Choroid plexus epithelial cell (primary cell): ENCODE data around the gene PTRHD1.

ENCODE experiments used
- DNase-seq: peaks from one replicate; pipeline ENCODE4 v3.0.0-alpha.2; 2010; ENCODE audit warnings: low read depth
- H3K4me3 ChIP-seq: 2 replicates; pipeline ENCODE4 v1.5.1; 2011; ENCODE audit warnings: low read depth, mild to moderate bottlenecking, control low read depth, low read length, moderate library complexity
- CTCF ChIP-seq: conservative IDR thresholded peaks from 2 replicates; pipeline ENCODE4 v1.5.1; 2011; ENCODE audit warnings: low read depth, mild to moderate bottlenecking, control low read depth, inconsistent platforms, low read length, moderate library complexity

The PTRHD1 gene

DNA sequence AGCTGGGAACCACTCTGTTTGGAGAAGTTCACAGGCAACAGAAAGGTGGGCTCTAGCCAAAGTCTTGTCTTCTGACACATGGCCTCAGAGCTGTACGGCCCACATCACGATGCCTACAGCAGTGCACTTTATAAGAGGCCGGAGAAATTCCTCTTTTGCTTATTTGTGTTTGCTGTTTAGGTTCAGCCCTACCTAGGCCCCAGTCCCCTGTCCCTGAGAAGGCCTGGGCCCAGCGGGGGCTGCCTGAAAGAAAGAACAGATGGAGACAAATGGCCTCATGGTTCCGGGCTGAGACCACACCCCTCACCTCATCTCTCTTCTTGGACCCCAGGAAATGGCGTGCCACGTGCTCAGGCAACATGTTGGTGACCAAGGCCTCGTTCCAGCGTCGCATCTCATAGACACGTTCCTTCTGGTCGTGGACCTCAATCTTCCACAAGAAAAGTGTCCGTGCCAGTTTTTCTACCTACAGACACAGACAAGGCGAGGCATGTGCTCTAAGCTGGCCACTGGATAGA lies 30.9 kb upstream of the PTRHD1 start:
- DNase-seq: no peak
- no peak for TF ChIP-seq CTCF
- no peak overlapping the region for H3K4me3 ChIP-seq

DNA sequence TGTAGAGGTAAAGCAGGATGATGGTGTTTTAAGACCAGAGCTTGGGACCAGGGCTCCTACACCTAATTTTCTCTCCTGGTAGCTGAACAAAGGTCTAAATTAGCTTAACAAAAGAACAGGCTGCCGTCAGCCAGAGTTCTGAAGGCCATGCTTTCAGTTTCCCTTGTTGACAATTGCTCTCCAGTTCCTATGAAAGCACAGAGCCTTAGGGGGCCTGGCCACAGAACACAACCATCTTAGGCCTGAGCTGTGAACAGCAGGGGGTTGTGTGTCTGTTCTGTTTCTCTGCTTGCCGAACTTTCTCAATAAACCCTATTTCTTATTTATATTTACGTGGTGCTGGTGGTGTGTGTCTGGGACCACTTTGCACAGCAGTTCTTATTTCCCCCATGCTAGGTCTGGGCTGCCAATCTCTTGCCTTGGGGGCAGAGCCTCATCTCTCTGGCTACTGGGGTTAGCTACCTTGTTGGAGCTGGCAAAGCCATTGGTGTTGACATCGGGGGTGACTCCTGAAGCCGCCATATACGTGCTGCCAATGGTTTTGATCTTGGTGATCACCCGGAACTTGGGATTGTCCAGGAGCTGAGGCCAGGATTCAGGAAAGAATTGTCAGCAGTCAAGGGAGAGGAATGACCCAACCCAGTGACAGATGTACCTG lies 29.0 kb upstream of the PTRHD1 start:
- DNase-seq: peak; percentile 93
- TF ChIP-seq CTCF: no peak
- H3K4me3 ChIP-seq: no peak overlapping the region

- no peak for DNase-seq
- no peak for TF ChIP-seq CTCF
These were observed 28.3 kb upstream of the PTRHD1 start for GRCh38 chr2:24821433-24821891.

GRCh38 chr2:24820598-24821432 lies 27.6 kb upstream of the PTRHD1 start:
- TF ChIP-seq CTCF: no peak
- DNase-seq: peak; percentile 37
- H3K4me3 ChIP-seq: no peak overlapping the region

More at GRCh38 chr2:24821433-24821891, 28.3 kb upstream of the PTRHD1 start:
- H3K4me3 ChIP-seq: no peak overlapping the region

DNA sequence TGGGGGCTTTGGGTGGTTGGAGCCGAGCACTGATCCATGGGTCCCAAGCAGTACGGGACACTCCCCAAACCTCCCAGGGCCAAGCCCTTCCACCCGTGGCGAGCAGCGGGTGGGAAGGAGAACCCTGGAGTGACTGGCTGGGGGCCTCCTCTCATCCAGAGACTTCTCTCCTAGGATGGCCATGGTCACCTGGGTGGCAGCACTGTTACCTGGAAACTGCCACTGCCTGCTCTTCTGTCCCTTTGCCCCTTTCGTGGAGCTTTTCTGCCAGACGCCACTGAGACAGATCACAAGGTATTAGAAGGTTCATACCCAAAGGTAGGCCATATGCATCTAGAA lies 27.0 kb upstream of the PTRHD1 start:
- no peak for DNase-seq
- TF ChIP-seq CTCF: no peak
- H3K4me3 ChIP-seq: no peak overlapping the region

DNA sequence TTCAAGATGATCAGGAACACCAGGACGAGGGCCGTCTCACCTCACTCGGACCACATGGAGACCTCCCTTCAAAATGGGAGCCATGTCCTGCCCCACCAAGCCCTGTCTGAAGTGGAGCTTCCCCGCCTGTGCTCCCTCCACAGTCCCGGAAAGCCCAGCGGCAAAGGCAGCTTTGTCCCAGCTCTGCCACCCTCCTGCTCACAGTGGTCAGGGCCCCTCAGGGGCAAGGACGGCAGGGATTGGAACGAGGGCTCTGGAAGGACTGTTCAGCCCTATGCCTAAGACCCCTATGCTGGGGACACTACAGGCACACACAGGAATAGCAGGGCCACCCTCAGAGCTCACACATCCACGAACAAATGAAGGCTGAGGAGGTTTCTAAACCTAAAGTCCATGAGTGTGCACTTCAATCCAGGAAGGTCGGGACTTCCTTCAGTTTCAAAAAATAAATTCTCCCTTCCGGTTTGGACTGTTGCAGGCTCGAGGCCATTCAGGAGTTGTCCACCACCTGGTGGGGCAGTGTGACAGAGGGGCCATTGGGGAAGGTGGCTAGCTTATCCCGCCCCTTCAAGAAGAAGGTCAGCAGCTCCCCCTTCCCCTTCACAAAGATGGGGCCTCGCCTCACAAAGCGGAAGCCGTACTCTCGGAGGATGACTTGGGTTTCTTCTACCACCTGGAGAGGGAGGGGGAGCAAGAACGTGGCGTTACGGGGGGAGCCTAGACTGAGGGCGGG lies 26.4 kb upstream of the PTRHD1 start:
- DNase-seq: no peak
- TF ChIP-seq CTCF: no peak
- H3K4me3 ChIP-seq: no peak overlapping the region
